MM.1S (cell line): ENCODE results near the gene SMC2.
A peak's percentile ranks its signal among the peaks of the same experiment; 100 is the strongest.

Source experiments
- DNase-seq: peaks from one replicate; pipeline ENCODE4 v3.0.0-alpha.2; 2015
- H2AFZ ChIP-seq: fragments of 300-600 bp; sonication (generic); 2 replicates; pipeline ENCODE4 v1.6.0; 2016; ENCODE audit warnings: antibody characterized with exemption, low read length
- H3F3A ChIP-seq: fragments of 300-600 bp; sonication (generic); 2 replicates; pipeline ENCODE4 v1.6.1; 2016; ENCODE audit warnings: mild to moderate bottlenecking, antibody characterized with exemption, low read length, moderate library complexity, mixed read lengths; ENCODE audit not compliant: insufficient read depth
- H3K27ac ChIP-seq: fragments of 300-600 bp; sonication (generic); 2 replicates; pipeline ENCODE4 v1.5.1; 2016; ENCODE audit warnings: mild to moderate bottlenecking, low read length
- H3K27me3 ChIP-seq: fragments of 300-600 bp; sonication (generic); replicated peaks from 2 replicates; pipeline ENCODE4 v1.6.0; 2016; ENCODE audit warnings: low read length; ENCODE audit not compliant: insufficient read depth
- H3K36me3 ChIP-seq: fragments of 300-600 bp; sonication (generic); replicated peaks from 2 replicates; pipeline ENCODE4 v1.6.1; 2016; ENCODE audit warnings: mild to moderate bottlenecking, low read length, mixed read lengths; ENCODE audit not compliant: insufficient read depth
- H3K4me1 ChIP-seq: fragments of 300-600 bp; sonication (generic); 2 replicates; pipeline ENCODE4 v1.6.1; 2016; ENCODE audit warnings: low read length, mixed read lengths
- H3K4me2 ChIP-seq: fragments of 300-600 bp; sonication (generic); 2 replicates; pipeline ENCODE4 v1.6.0; 2016; ENCODE audit warnings: low read depth, low read length
- H3K4me3 ChIP-seq: fragments of 300-600 bp; sonication (generic); 2 replicates; pipeline ENCODE4 v1.5.1; 2016; ENCODE audit warnings: low read length, mixed read lengths
- H3K79me2 ChIP-seq: fragments of 300-600 bp; sonication (generic); 2 replicates; pipeline ENCODE4 v1.6.1; 2016; ENCODE audit warnings: mixed run types, low read length, mixed read lengths
- H3K9ac ChIP-seq: fragments of 300-600 bp; sonication (generic); 2 replicates; pipeline ENCODE4 v1.6.1; 2016; ENCODE audit warnings: low read length, mixed read lengths
- H3K9me2 ChIP-seq: fragments of 300-600 bp; sonication (generic); replicated peaks from 2 replicates; pipeline ENCODE4 v1.6.1; 2016; ENCODE audit warnings: mild to moderate bottlenecking, low read length, mixed read lengths; ENCODE audit not compliant: insufficient read depth
- H3K9me3 ChIP-seq: fragments of 300-600 bp; sonication (generic); replicated peaks from 2 replicates; pipeline ENCODE4 v1.6.1; 2016; ENCODE audit warnings: mild to moderate bottlenecking, low read length, mixed read lengths; ENCODE audit not compliant: insufficient read depth
- H4K20me1 ChIP-seq: fragments of 300-600 bp; sonication (generic); 2 replicates; pipeline ENCODE4 v1.6.1; 2016; ENCODE audit warnings: mild to moderate bottlenecking, low read length, moderate library complexity, mixed read lengths; ENCODE audit not compliant: insufficient read depth
- CTCF ChIP-seq: fragments of 300-600 bp; sonication (generic); IDR thresholded peaks from 2 replicates; pipeline ENCODE4 v1.5.1; 2016; ENCODE audit warnings: antibody characterized with exemption, low read length, mixed read lengths
- EZH2 ChIP-seq: fragments of 300-600 bp; sonication (generic); optimal IDR thresholded peaks from 2 replicates; pipeline ENCODE3; 2017; ENCODE audit warnings: low read depth, mild to moderate bottlenecking, antibody characterized with exemption, low read length, mixed read lengths
- EZH2phosphoT487 ChIP-seq: fragments of 300-600 bp; sonication (generic); IDR thresholded peaks from 2 replicates; pipeline ENCODE4 v1.6.1; 2018; ENCODE audit warnings: antibody characterized with exemption, low read length

The SMC2 gene

GRCh38 chr9:104093647-104094533, at the start of gene SMC2:
TSS of gene SMC2 (plus strand) at chr9:104094309. CDS start at chr9:104095385, 1,076 bp downstream.
- no peaks in the 10 kb centered on the region for H3K9me3 ChIP-seq
- peak within 1 kb of the TSS; percentile 86 for H3K4me3 ChIP-seq
- H3K27ac ChIP-seq: peak within 1 kb of the TSS; percentile 88
- no peaks in the 10 kb centered on the region for H3K9me2 ChIP-seq
- H3K4me2 ChIP-seq: peak within 1 kb of the TSS; percentile 87
- H4K20me1 ChIP-seq: no peaks in the 10 kb centered on the region
- TF ChIP-seq EZH2phosphoT487: no peak
- no peak for TF ChIP-seq EZH2
- no peak for TF ChIP-seq CTCF
- peaks cover 6% of the 10 kb centered on the region; the same call in 1 of the 2 replicates for H3F3A ChIP-seq
- DNase-seq: peak; percentile 95
- H3K9ac ChIP-seq: peak within 1 kb of the TSS; percentile 95
- H3K36me3 ChIP-seq: no peaks in the 10 kb centered on the region
- H3K4me1 ChIP-seq: peaks cover 17% of the 10 kb centered on the region
- H3K27me3 ChIP-seq: no peaks in the 10 kb centered on the region
- peaks cover 43% of the 10 kb centered on the region for H3K79me2 ChIP-seq
- peak within 1 kb of the TSS; percentile 95 for H2AFZ ChIP-seq

DNA sequence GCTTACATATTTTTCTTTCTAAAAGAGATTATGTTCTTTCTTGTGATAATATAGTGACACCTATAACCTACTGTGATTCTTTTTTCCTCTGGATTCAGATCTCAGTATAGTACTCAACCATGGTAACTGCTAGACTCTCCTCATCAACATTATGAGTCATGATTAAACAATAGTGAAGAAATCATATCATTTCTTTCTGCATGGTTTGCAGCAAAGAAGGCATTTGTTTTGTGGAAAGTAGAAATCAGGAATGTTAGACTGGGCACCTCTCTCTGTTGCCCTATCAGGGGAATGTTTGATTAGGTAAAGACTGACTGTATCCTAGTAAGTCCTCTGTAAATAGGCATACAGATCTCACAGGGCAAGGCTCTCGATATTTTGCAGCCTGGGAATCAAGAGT, 25.6 kb upstream of the SMC2 start:
- TF ChIP-seq CTCF (no peak), EZH2phosphoT487 (no peak), EZH2 (no peak)
- no peak overlapping the region for H3K4me3 ChIP-seq
- H3K9ac ChIP-seq: no peak overlapping the region

DNA sequence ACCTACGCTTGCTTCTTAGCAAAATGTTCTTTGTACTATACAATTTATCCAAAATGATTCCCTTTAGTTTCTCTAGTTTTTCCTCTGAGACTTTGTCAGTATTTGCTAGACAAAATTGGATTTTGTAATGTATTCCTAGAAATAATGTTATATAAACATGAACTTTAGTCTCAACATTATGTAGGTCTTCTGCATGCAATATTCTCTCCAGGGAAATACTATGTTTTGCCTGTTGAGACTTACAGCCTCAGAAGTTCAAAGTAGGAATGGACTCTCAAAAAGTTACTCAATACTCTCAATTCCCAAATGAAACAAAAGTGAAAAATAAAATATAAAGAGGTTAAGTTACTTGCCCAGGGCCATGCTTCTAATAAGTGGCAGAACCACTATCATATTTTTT, 24.8 kb upstream of the SMC2 start:
- no peaks in the 10 kb centered on the region for H3K9me2 ChIP-seq
- no peak for DNase-seq
- H3K9ac ChIP-seq: no peak overlapping the region
- no peak overlapping the region for H3K4me2 ChIP-seq
- H3F3A ChIP-seq: no peaks in the 10 kb centered on the region
- no peaks in the 10 kb centered on the region for H3K79me2 ChIP-seq
- no peaks in the 10 kb centered on the region for H3K9me3 ChIP-seq
- H3K36me3 ChIP-seq: no peaks in the 10 kb centered on the region
- H3K4me3 ChIP-seq: no peak overlapping the region
- H3K27ac ChIP-seq: no peak overlapping the region
- H2AFZ ChIP-seq: no peak overlapping the region
- no peaks in the 10 kb centered on the region for H3K4me1 ChIP-seq
- H4K20me1 ChIP-seq: no peaks in the 10 kb centered on the region
- TF ChIP-seq CTCF: no peak
- no peak for TF ChIP-seq EZH2phosphoT487
- no peaks in the 10 kb centered on the region for H3K27me3 ChIP-seq

More for the DNA sequence above, 25.6 kb upstream of the SMC2 start:
- H2AFZ ChIP-seq: no peak overlapping the region
- H3K27me3 ChIP-seq: no peaks in the 10 kb centered on the region
- H3K9me3 ChIP-seq: no peaks in the 10 kb centered on the region
- no peaks in the 10 kb centered on the region for H3K79me2 ChIP-seq
- no peaks in the 10 kb centered on the region for H3K36me3 ChIP-seq
- no peaks in the 10 kb centered on the region for H3K9me2 ChIP-seq
- H3F3A ChIP-seq: no peaks in the 10 kb centered on the region
- no peak overlapping the region for H3K27ac ChIP-seq
- no peaks in the 10 kb centered on the region for H3K4me1 ChIP-seq
- no peak overlapping the region for H3K4me2 ChIP-seq
- H4K20me1 ChIP-seq: no peaks in the 10 kb centered on the region
- DNase-seq: no peak
